Endothelial cell of umbilical vein (primary cell): Measurements from ENCODE around the gene UTRN. TPM values are rescaled to one million over a fixed set of nuclear protein-coding genes. Genes with fewer than 3 reads are reported as not detected.

Experiments
- Bru-seq: library from RNA; stranded (reverse); fragments of 400-500 nt; gene quantifications from one replicate; lab custom pipeline; 2021; lab: Mats Ljungman, UMichigan
- BruChase-seq, 2 experiments: library from RNA; stranded (reverse); fragments of 400-500 nt; gene quantifications; one replicate each; lab custom pipeline; 2021; lab: Mats Ljungman, UMichigan
- BruUV-seq: library from RNA; stranded (reverse); fragments of 400-500 nt; replicated peaks from 2 replicates; lab custom pipeline; 2021; lab: Mats Ljungman, UMichigan
- CTCF ChIA-PET: fragments of 300-600, 350-600 bp; sonication (Branson Sonifier 250); formaldehyde crosslinking; loops from one replicate; lab custom pipeline; 2021; ENCODE audit warnings: antibody characterized with exemption, inconsistent platforms; lab: Charles Lee
- POLR2A ChIA-PET: fragments of 300-600, 350-600 bp; sonication (Branson Sonifier 250); formaldehyde crosslinking; loops from one replicate; lab custom pipeline; 2021; ENCODE audit warnings: antibody characterized with exemption, inconsistent platforms; lab: Charles Lee
- DNase-seq: peaks from one replicate; pipeline ENCODE4 v3.0.0-alpha.2; 2011; ENCODE audit warnings: low read depth, low spot score
- FAIRE-seq: peaks from 2 replicates; lab custom pipeline; 2011; peaks lifted over from hg19 to GRCh38; lab: Jason Lieb, UNC
- H2AFZ ChIP-seq: 2 replicates; pipeline ENCODE4 v1.6.0; 2012; ENCODE audit warnings: low read depth, low read length, control low read depth, inconsistent platforms
- H3K27ac ChIP-seq: 2 replicates; pipeline ENCODE4 v1.5.1; 2011; ENCODE audit warnings: low read depth, mild to moderate bottlenecking, control low read depth, low read length, moderate library complexity; ENCODE audit not compliant: insufficient read depth
- H3K27me3 ChIP-seq, 2 experiments: 2 replicates each; pipeline versions ENCODE4 v1.6.0 to v1.6.1; 2011; ENCODE audit warnings: low read length in 2 of 2, mixed read lengths in 1 of 2; ENCODE audit not compliant: control insufficient read depth in 2 of 2, insufficient read depth in 2 of 2
- H3K36me3 ChIP-seq, 2 experiments: 2 replicates in 1 of 2; 3 replicates in 1 of 2; pipeline ENCODE4 v1.5.1; 2011; ENCODE audit warnings: low read length in 2 of 2, mild to moderate bottlenecking in 1 of 2, moderate library complexity in 1 of 2; ENCODE audit not compliant: control insufficient read depth in 2 of 2, insufficient read depth in 2 of 2; ENCODE audit errors: extremely low read depth in 1 of 2
- H3K4me1 ChIP-seq: 3 replicates; pipeline ENCODE4 v1.5.1; 2011; ENCODE audit warnings: mild to moderate bottlenecking, low read length; ENCODE audit not compliant: control insufficient read depth, insufficient read depth; ENCODE audit errors: extremely low read depth
- H3K4me2 ChIP-seq: 2 replicates; pipeline ENCODE4 v1.6.1; 2011; ENCODE audit warnings: low read length, control low read depth, mixed read lengths; ENCODE audit not compliant: insufficient read depth
- H3K4me3 ChIP-seq, 3 experiments: fragments of 200-600 bp in 1 of 3; sonication (generic), shearing (Covaris generic) in 1 of 3; replicated peaks in 1 of 3; 2 replicates each; pipeline ENCODE4 v1.5.1; 2011 to 2016; ENCODE audit warnings: control low read depth in 3 of 3, low read length in 3 of 3, mild to moderate bottlenecking in 2 of 3, inconsistent platforms in 1 of 3, low read depth in 1 of 3, moderate library complexity in 1 of 3; ENCODE audit not compliant: insufficient read depth in 1 of 3
- H3K79me2 ChIP-seq: 2 replicates; pipeline ENCODE4 v1.6.0; 2012; ENCODE audit warnings: low read length, inconsistent platforms; ENCODE audit not compliant: control insufficient read depth, insufficient read depth
- H3K9ac ChIP-seq: replicated peaks from 2 replicates; pipeline ENCODE3; 2011; ENCODE audit warnings: low read length, control low read depth; ENCODE audit not compliant: insufficient read depth; ENCODE audit errors: extremely low read depth
- H3K9me1 ChIP-seq: replicated peaks from 3 replicates; pipeline ENCODE4 v1.6.0; 2011; ENCODE audit warnings: mild to moderate bottlenecking, low read length; ENCODE audit not compliant: control insufficient read depth, insufficient read depth; ENCODE audit errors: extremely low read depth
- H3K9me3 ChIP-seq: replicated peaks from 2 replicates; pipeline ENCODE4 v1.5.1; 2012; ENCODE audit warnings: low read length, inconsistent platforms; ENCODE audit not compliant: control insufficient read depth, insufficient read depth
- H4K20me1 ChIP-seq: replicated peaks from 2 replicates; pipeline ENCODE3; 2011; ENCODE audit warnings: mild to moderate bottlenecking, low read length; ENCODE audit not compliant: control insufficient read depth, insufficient read depth; ENCODE audit errors: extremely low read depth
- GATA2 ChIP-seq: IDR thresholded peaks from 2 replicates; pipeline ENCODE4 v1.7.0; 2011; ENCODE audit warnings: low read depth, mild to moderate bottlenecking, moderate library complexity, mixed read lengths, low read length; ENCODE audit not compliant: insufficient read length, insufficient read depth
- JUN ChIP-seq: IDR thresholded peaks from 2 replicates; pipeline ENCODE4 v1.6.1; 2011; ENCODE audit warnings: borderline replicate concordance, low read depth; ENCODE audit not compliant: insufficient read length, insufficient read depth
- POLR2A ChIP-seq: IDR thresholded peaks from 2 replicates; pipeline ENCODE4 v1.6.1; 2012; ENCODE audit warnings: low read depth, mild to moderate bottlenecking, control low read depth, low read length
- POLR2AphosphoS5 ChIP-seq: IDR thresholded peaks from 2 replicates; pipeline ENCODE4 v1.6.1; 2012; ENCODE audit warnings: low read depth, mild to moderate bottlenecking, control low read depth, low read length, moderate library complexity; ENCODE audit not compliant: insufficient read depth
- dilution Hi-C: fragments of 300-500 bp; cut with MboI; formaldehyde crosslinking; loops from one replicate; pipeline ENCODE4 v1.15.0; 2019; ENCODE audit warnings: low sequenced_read_pairs; ENCODE audit not compliant: extremely low pct_ligation_motif_present
- intact Hi-C: fragments of 100-400 bp; cut with micrococcal nuclease; formaldehyde crosslinking; loops from one replicate; pipeline ENCODE4 v1.10.0; 2022
- long read RNA-seq: library from polyadenylated mRNA; stranded (forward); transcript quantifications from one replicate; pipeline ENCODE4 v2.0.0, GENCODE V29; 2021
- polyA minus RNA-seq, 3 experiments: library from RNA; depleted of rRNA, polyadenylated mRNA; stranded (reverse); fragments of >200 nt; gene quantifications; 1 replicate in 1 of 3; 2 replicates in 2 of 3; pipeline ENCODE4 v1.2.3, GENCODE V29; 2011
- polyA plus RNA-seq, 4 experiments: library from polyadenylated mRNA; depleted of rRNA in 3 of 4; stranded (reverse) in 3 of 4; unstranded in 1 of 4; fragments of >200 nt; gene quantifications; 2 replicates each; pipeline versions ENCODE4 v1.2.1 to v1.2.3, GENCODE V29; 2011 to 2012; ENCODE audit warnings: missing spikeins in 1 of 4
- total RNA-seq: library from RNA; stranded (reverse); gene quantifications from 2 replicates; pipeline ENCODE4 v1.2.3, GENCODE V29; 2021

Gene UTRN
- total RNA-seq (224 and 228 TPM in 2 replicates), polyA plus RNA-seq (29.4 and 37.4 TPM in 2 replicates), polyA minus RNA-seq (230 and 248 TPM in 2 replicates), Bru-seq, nascent RNA (percentile 97 among the genes with signal in this experiment), BruChase-seq, experiment 1, labeled RNA remaining after a 6-hour chase (percentile 91 among the genes with signal in this experiment), BruChase-seq, experiment 2, labeled RNA remaining after a 2-hour chase (percentile 88 among the genes with signal in this experiment)
- polyA plus RNA-seq (2011; cell fraction: cytosol; rRNA removed) = 52.7 and 54.7 TPM in 2 replicates
- polyA plus RNA-seq (2011; cell fraction: nucleus; rRNA removed) = 174 and 189 TPM in 2 replicates
- 99.2 and 122 TPM in 2 replicates for polyA plus RNA-seq (2012)
- 11.5 TPM for polyA minus RNA-seq (2011; cell fraction: cytosol; rRNA and poly(A)+ RNA removed)
- polyA minus RNA-seq (2011; cell fraction: nucleus; rRNA and poly(A)+ RNA removed) = 578 and 660 TPM in 2 replicates
- long read RNA-seq, partial matches to known transcripts = 4 of 17 reads
- long read RNA-seq, other reads (novel, unspliced or antisense) = 13 of 17 reads

DNA sequence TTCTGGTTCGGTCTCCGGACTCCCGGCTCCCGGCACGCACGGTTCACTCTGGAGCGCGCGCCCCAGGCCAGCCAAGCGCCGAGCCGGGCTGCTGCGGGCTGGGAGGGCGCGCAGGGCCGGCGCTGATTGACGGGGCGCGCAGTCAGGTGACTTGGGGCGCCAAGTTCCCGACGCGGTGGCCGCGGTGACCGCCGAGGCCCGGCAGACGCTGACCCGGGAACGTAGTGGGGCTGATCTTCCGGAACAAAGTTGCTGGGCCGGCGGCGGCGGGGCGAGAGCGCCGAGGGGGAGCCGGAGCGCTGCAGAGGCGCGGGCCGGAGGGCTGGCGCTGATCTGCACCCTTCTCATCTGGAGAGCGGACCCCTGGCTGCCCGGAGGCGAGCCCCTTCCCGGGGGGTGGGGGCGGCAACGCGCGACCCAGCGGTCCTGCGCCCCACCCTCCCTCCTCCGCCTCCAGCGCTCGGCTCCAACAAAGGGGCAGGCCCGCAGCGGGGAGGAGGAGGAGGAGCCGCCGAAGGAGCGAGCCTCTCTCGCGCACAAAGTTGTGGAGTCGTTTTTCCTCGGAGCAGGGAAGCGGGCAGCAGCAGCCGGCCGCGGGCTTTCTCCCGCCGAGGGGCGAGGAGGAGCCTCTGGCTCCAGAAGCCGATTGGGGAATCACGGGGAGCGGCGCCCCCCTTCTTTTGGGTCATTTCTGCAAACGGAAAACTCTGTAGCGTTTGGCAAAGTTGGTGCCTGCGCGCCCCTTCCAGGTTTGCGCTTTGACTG, at the start of gene UTRN:
TSS of gene UTRN (plus strand) at position 553 of the 765 bp plus-strand sequence. CDS start 6,494 bp downstream, outside the sequence.
- Histone ChIP-seq H3K27ac (peak within 1 kb of the TSS; percentile 89), H3K4me1 (peaks cover 14% of the 10 kb centered on the region), H3K36me3 (no peaks in the 10 kb centered on the region), H3K9me1 (peaks cover 2% of the 10 kb centered on the region), H3K9me3 (no peaks in the 10 kb centered on the region), H3K4me3 (peak within 1 kb of the TSS; percentile 83 to 93 (median 88)), H3K27me3 (no peaks in the 10 kb centered on the region), H2AFZ (peak within 1 kb of the TSS; percentile 81), H3K4me2 (peak within 1 kb of the TSS; percentile 99), H3K79me2 (peaks cover 30% of the 10 kb centered on the region), H4K20me1 (no peaks in the 10 kb centered on the region), H3K9ac (peak within 1 kb of the TSS; percentile 89)
- ChIA-PET POLR2A (interaction anchor here (1.3 kb wide), 1 partner anchor 190 kb away, joined by 3 read pairs; the partner anchor contains the start of gene SF3B5), CTCF (interaction anchor here (0.8 to 2.5 kb wide), 12 partner anchors 11 to 197 kb away, joined by 3 to 27 read pairs (median 4); no protein-coding TSS in a partner anchor)
- TF ChIP-seq GATA2 (no peak), JUN (no peak), POLR2A (peak; percentile 73), POLR2AphosphoS5 (peak; percentile 65)
- dilution Hi-C loops (no loop called here), intact Hi-C loops (loop anchor here (1.0 to 5.0 kb wide), 7 partner anchors 20 to 180 kb away; partner anchors contain the start of gene STX11)
- FAIRE-seq = peak; percentile 70
- DNase-seq = peak; percentile 83
- BruUV-seq = TSS peak; percentile 42
